HepG2 (cell line): ENCODE results near the gene SH3GL1. TPM values are rescaled to one million over a fixed set of nuclear protein-coding genes. Genes with fewer than 3 reads are reported as not detected.
A peak's percentile ranks its signal among the peaks of the same experiment; 100 is the strongest.

Experiments
- ATAC-seq: fragments of 200-7000 bp; cut with Tn5 transposase; 3 replicates; pipeline ENCODE4 v1.9.1; 2020; ENCODE audit warnings: mild to moderate bottlenecking, moderate library complexity
- BruUV-seq: library from RNA; stranded (reverse); fragments of 400-500 nt; replicated peaks from 2 replicates; lab custom pipeline; 2021; lab: Mats Ljungman, UMichigan
- CTCF ChIA-PET: fragments of 300-600 bp; formaldehyde crosslinking; extraction: SDS; loops from one replicate; lab custom pipeline; 2021; ENCODE audit warnings: low total read pairs, inconsistent platforms, low intra/inter-chr PET ratio; lab: Yijun Ruan, JAX
- POLR2A ChIA-PET: fragments of 350-600 bp; sonication (Branson Sonifier 250); formaldehyde crosslinking; loops from one replicate; lab custom pipeline; 2020; ENCODE audit warnings: antibody characterized with exemption, inconsistent platforms; lab: Yijun Ruan, JAX
- DNase-seq: peaks from one replicate; pipeline ENCODE4 v3.0.0-alpha.2; 2015; ENCODE audit warnings: low spot score
- FAIRE-seq: peaks from 3 replicates; lab custom pipeline; 2011; peaks lifted over from hg19 to GRCh38; lab: Jason Lieb, UNC
- H2AFZ ChIP-seq: one replicate; pipeline ENCODE4 v1.6.1; 2011; ENCODE audit warnings: low read length, inconsistent platforms
- H3K27ac ChIP-seq: fragments of 300-600 bp; 3 replicates; pipeline ENCODE4 v1.8.0; 2011; ENCODE audit warnings: mixed run types, mild to moderate bottlenecking, mixed read lengths, low read length, inconsistent platforms; ENCODE audit not compliant: insufficient read depth; ENCODE audit errors: extremely low read length
- H3K27me3 ChIP-seq, 2 experiments: fragments of 200-600 bp in 1 of 2; 2 replicates in 1 of 2; 3 replicates in 1 of 2; pipeline versions ENCODE4 v1.6.0 to v1.8.0; 2011; ENCODE audit warnings: low read length in 2 of 2, mild to moderate bottlenecking in 2 of 2, moderate library complexity in 2 of 2, inconsistent platforms in 1 of 2; ENCODE audit not compliant: insufficient read depth in 2 of 2, control insufficient read depth in 1 of 2
- H3K36me3 ChIP-seq, 2 experiments: fragments of 200-600 bp in 1 of 2; replicated peaks in 1 of 2; 2 replicates in 1 of 2; 3 replicates in 1 of 2; pipeline versions ENCODE4 v1.5.1 to v1.8.0; 2011; ENCODE audit warnings: low read length in 2 of 2, inconsistent platforms in 1 of 2; ENCODE audit not compliant: insufficient read depth in 2 of 2, control insufficient read depth in 1 of 2
- H3K4me1 ChIP-seq: 2 replicates; pipeline ENCODE4 v1.5.1; 2012; ENCODE audit warnings: low read length, inconsistent platforms; ENCODE audit not compliant: insufficient read depth
- H3K4me2 ChIP-seq: 2 replicates; pipeline ENCODE4 v1.6.0; 2011; ENCODE audit warnings: low read depth, low read length, inconsistent platforms
- H3K4me3 ChIP-seq, 3 experiments: fragments of 200-600 bp in 1 of 3; sonication (generic), shearing (Covaris generic) in 1 of 3; replicated peaks in 1 of 3; 2 replicates each; pipeline ENCODE4 v1.5.1; 2011 to 2016; ENCODE audit warnings: low read length in 3 of 3, inconsistent platforms in 2 of 3, low read depth in 2 of 3, mild to moderate bottlenecking in 2 of 3, control low read depth in 1 of 3, mixed read lengths in 1 of 3; ENCODE audit not compliant: insufficient read depth in 1 of 3
- H3K79me2 ChIP-seq: one replicate; pipeline ENCODE4 v1.6.1; 2011; ENCODE audit warnings: low read length, inconsistent platforms; ENCODE audit not compliant: insufficient read depth
- H3K9ac ChIP-seq: 2 replicates; pipeline ENCODE4 v1.6.0; 2011; ENCODE audit warnings: mild to moderate bottlenecking, low read depth, low read length, inconsistent platforms; ENCODE audit not compliant: insufficient read depth
- H3K9me3 ChIP-seq: 2 replicates; pipeline ENCODE4 v1.5.1; 2012; ENCODE audit warnings: mild to moderate bottlenecking, low read length
- H4K20me1 ChIP-seq: 2 replicates; pipeline ENCODE4 v1.6.0; 2011; ENCODE audit warnings: inconsistent platforms, mild to moderate bottlenecking, low read length, moderate library complexity; ENCODE audit not compliant: insufficient read depth
- CEBPB ChIP-seq: IDR thresholded peaks from 2 replicates; pipeline ENCODE4 v1.6.1; 2011; ENCODE audit warnings: low read depth, low read length, improper control_type of control experiment, borderline replicate concordance
- E2F1 ChIP-seq: sonication (generic); formaldehyde crosslinking; IDR thresholded peaks from 2 replicates; pipeline ENCODE4 v1.5.0; 2020; ENCODE audit warnings: missing genetic modification reagents
- HMGXB4 ChIP-seq, 2 experiments: sonication (generic) in 1 of 2; formaldehyde crosslinking in 1 of 2; IDR thresholded peaks; 2 replicates each; pipeline versions ENCODE4 v1.4.0 to v1.6.1; 2018 to 2020; ENCODE audit warnings: missing genetic modification reagents in 2 of 2, borderline replicate concordance in 1 of 2, low read depth in 1 of 2, mild to moderate bottlenecking in 1 of 2, missing biosample characterization in 1 of 2
- NR2C2 ChIP-seq: sonication (generic); formaldehyde crosslinking; IDR thresholded peaks from 2 replicates; pipeline ENCODE4 v1.4.0; 2020; ENCODE audit warnings: missing genetic modification reagents, mild to moderate bottlenecking, moderate library complexity, borderline replicate concordance
- NR2F2 ChIP-seq: IDR thresholded peaks from 2 replicates; pipeline ENCODE4 v1.6.1; 2012; ENCODE audit warnings: low read depth, inconsistent platforms, borderline replicate concordance
- PBX2 ChIP-seq: IDR thresholded peaks from 2 replicates; pipeline ENCODE4 v1.6.1; 2016; ENCODE audit warnings: control low read depth
- PRPF4 ChIP-seq: fragments of 200-400 bp; formaldehyde crosslinking; IDR thresholded peaks from 2 replicates; pipeline ENCODE4 v1.6.1; 2016; ENCODE audit warnings: low read length, low read depth; ENCODE audit not compliant: poor library complexity, severe bottlenecking
- TARDBP ChIP-seq: sonication (generic); formaldehyde crosslinking; IDR thresholded peaks from 2 replicates; pipeline ENCODE4 v1.8.0; 2022; ENCODE audit warnings: mild to moderate bottlenecking, missing genetic modification reagents
- ZNF281 ChIP-seq: sonication (generic); formaldehyde crosslinking; IDR thresholded peaks from 2 replicates; pipeline ENCODE4 v1.4.0; 2020; ENCODE audit warnings: missing genetic modification reagents, borderline replicate concordance
- ZNF33A ChIP-seq: sonication (generic); formaldehyde crosslinking; IDR thresholded peaks from 2 replicates; pipeline ENCODE4 v1.5.1; 2020; ENCODE audit warnings: missing genetic modification reagents, mild to moderate bottlenecking, moderate library complexity, borderline replicate concordance
- ZNF713 ChIP-seq: sonication (generic); formaldehyde crosslinking; IDR thresholded peaks from 2 replicates; pipeline ENCODE4 v1.4.0; 2020; ENCODE audit warnings: mild to moderate bottlenecking, missing genetic modification reagents
- ZNF777 ChIP-seq: sonication (generic); formaldehyde crosslinking; IDR thresholded peaks from 2 replicates; pipeline ENCODE4 v1.4.0; 2020; ENCODE audit warnings: missing genetic modification reagents
- ZSCAN29 ChIP-seq: sonication (generic); formaldehyde crosslinking; conservative IDR thresholded peaks from 2 replicates; pipeline ENCODE4 v1.4.0; 2020; ENCODE audit warnings: mild to moderate bottlenecking, missing genetic modification reagents
- ZSCAN9 ChIP-seq: IDR thresholded peaks from 2 replicates; pipeline ENCODE4 v1.6.1; 2016; ENCODE audit warnings: borderline replicate concordance
- WGBS: methylation state at CpG from one replicate; pipeline ENCODE4 v1.1.6; 2017; ENCODE audit warnings: low lambda C conversion rate; 5-methylcytosine and 5-hydroxymethylcytosine counted together
- in situ Hi-C: cut with HindIII; loops from 2 replicates; pipeline ENCODE4 v1.10.0; 2017; ENCODE audit warnings: low pct_unique_long_range_greater_than_20kb; ENCODE audit not compliant: extremely low pct_ligation_motif_present
- intact Hi-C: fragments of 100-400 bp; cut with micrococcal nuclease; formaldehyde crosslinking; loops from one replicate; pipeline ENCODE4 v1.10.0; 2022; ENCODE audit not compliant: unreplicated experiment
- polyA plus RNA-seq, 8 experiments: library from polyadenylated mRNA; depleted of rRNA in 3 of 8; stranded (reverse) in 7 of 8; unstranded in 1 of 8; fragments of >200 nt; fragmentation: Illumina TruSeq in 4 of 8; extraction: Trizol in 4 of 8; gene quantifications; 2 replicates each; pipeline versions ENCODE4 v1.2.1 to v1.2.3, GENCODE V29; 2011 to 2016; ENCODE audit warnings: low read depth in 4 of 8, missing spikeins in 1 of 8, mixed read lengths in 1 of 8; ENCODE audit not compliant: insufficient read depth in 1 of 8
- total RNA-seq, 5 experiments: library from RNA; depleted of rRNA; stranded (reverse); fragments of >200 nt; fragmentation: Illumina TruSeq; extraction: Trizol; gene quantifications; 2 replicates each; pipeline ENCODE4 v1.2.3, GENCODE V29; 2016; ENCODE audit warnings: low read depth in 1 of 5

SH3GL1 gene
- total and polyA plus RNA-seq, 2 of the 13 experiments (the other 11 are each of a cell fraction or from before 2014, with no cell fraction given), result 33.0 to 45.1 TPM

- TF ChIP-seq ZNF713 (CRISPR knock-in tag), result no peak
- no peak for TF ChIP-seq ZSCAN9 (CRISPR knock-in tag)
- TF ChIP-seq ZSCAN29 (CRISPR knock-in tag), result no peak
- TF ChIP-seq HMGXB4 (CRISPR knock-in tag; IDR thresholded peaks at IDR 0.05; ENCODE audit: borderline replicate concordance in 1 of 2, low read depth in 1 of 2), result peak in 1 of 2 experiments; percentile 30; a peak in 1 of 4 replicates
- TF ChIP-seq PRPF4, result no peak
- TF ChIP-seq ZNF777 (CRISPR knock-in tag), result 0 out of 2 replicates have a peak, but pooled peaks have one; percentile 22
Measured at GRCh38 chr19:4391306-4391693, 9.0 kb downstream of the SH3GL1 start (continued).

DNA sequence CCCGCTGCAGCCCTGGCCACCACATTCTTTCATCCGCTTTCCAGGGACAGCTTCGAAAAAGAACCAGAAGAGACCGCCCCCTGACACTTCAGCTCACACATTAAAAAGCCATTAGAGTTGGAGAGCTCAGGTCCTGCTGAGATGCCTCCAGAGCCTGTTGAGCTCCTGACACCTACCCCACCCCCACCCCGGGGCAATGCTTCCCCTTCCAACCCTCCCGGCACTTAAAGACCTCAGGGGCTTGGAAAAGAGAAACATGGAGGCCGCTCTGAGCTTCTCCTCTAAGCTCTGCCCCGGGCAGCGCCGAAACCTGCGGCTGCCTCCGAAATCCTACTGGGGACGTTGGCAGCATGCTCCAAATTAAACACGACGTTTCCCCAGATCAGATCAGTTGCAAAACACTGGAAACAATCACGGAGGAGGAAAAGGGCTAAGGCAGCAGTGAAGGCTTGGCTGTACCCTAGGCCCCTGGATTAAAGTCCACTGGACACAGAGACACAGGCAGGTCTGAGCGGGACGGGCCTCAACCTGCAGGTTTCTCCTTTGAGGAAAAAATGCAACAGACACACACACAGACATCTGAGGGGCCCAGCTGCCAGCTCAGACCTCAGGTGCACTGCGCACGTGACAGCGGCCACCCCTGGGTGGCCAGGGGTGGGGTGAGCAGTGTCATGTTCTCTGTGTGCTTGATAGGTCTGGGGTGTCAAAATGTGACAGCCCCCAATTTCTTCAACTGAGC, 9.6 kb downstream of the SH3GL1 start:
- peak overlapping the region; percentile 76 for H3K9ac ChIP-seq
- POLR2A ChIA-PET, result interaction anchor here (0.9 to 3.2 kb wide), 13 partner anchors 8 to 123 kb away, joined by 3 to 64 read pairs (median 5); partner anchors contain the start of genes CHAF1A, MPND and SH3GL1
- intact Hi-C loops, result no loop called here
- peak; percentile 95 for FAIRE-seq
- H3K4me2 ChIP-seq, result peak overlapping the region; percentile 87
- H3K9me3 ChIP-seq, result no peaks in the 10 kb centered on the region
- H3K79me2 ChIP-seq, result peaks cover 86% of the 10 kb centered on the region
- in situ Hi-C loops, result no loop called here
- H3K4me3 ChIP-seq, result peak overlapping the region; percentile 34 to 60 (median 40); a peak in 5 of 6 replicates
- BruUV-seq, result no TSS peak
- ATAC-seq, result peak; percentile 83
- peaks cover 10 to 21% of the 10 kb centered on the region in 2 experiments for H3K36me3 ChIP-seq
- peaks cover 86% of the 10 kb centered on the region for H3K4me1 ChIP-seq
- no peak overlapping the region for H2AFZ ChIP-seq
- 7% methylated on average over 15 of the region's 21 CpGs for WGBS
- no peaks in the 10 kb centered on the region for H3K27me3 ChIP-seq
- H4K20me1 ChIP-seq, result peaks cover 15% of the 10 kb centered on the region; the same call in 1 of the 2 replicates
- peak; percentile 91 for DNase-seq
- H3K27ac ChIP-seq, result peak overlapping the region; percentile 95
- CTCF ChIA-PET, result interaction anchor here (0.9 kb wide), 1 partner anchor 10 kb away, joined by 6 read pairs; the partner anchor contains the start of gene SH3GL1
- TF ChIP-seq E2F1 (peak; percentile 50; the same call in 1 of the 2 replicates), NR2C2 (CRISPR knock-in tag) (peak; percentile 57), ZNF33A (CRISPR knock-in tag) (no peak), NR2F2 (peak; percentile 48; the same call in 1 of the 2 replicates), TARDBP (CRISPR knock-in tag) (peak; percentile 45; the same call in 1 of the 2 replicates), ZNF281 (peak; percentile 28; the same call in 1 of the 2 replicates), CEBPB (peak; percentile 82), PBX2 (CRISPR knock-in tag) (no peak)
